ENCODE results near the gene EGFR. TPM values are rescaled to one million over a fixed set of nuclear protein-coding genes. Genes with fewer than 3 reads are reported as not detected.

EGFR gene
- total RNA-seq, 1 donor from 2014 or later, result 67.2 TPM

DNA sequence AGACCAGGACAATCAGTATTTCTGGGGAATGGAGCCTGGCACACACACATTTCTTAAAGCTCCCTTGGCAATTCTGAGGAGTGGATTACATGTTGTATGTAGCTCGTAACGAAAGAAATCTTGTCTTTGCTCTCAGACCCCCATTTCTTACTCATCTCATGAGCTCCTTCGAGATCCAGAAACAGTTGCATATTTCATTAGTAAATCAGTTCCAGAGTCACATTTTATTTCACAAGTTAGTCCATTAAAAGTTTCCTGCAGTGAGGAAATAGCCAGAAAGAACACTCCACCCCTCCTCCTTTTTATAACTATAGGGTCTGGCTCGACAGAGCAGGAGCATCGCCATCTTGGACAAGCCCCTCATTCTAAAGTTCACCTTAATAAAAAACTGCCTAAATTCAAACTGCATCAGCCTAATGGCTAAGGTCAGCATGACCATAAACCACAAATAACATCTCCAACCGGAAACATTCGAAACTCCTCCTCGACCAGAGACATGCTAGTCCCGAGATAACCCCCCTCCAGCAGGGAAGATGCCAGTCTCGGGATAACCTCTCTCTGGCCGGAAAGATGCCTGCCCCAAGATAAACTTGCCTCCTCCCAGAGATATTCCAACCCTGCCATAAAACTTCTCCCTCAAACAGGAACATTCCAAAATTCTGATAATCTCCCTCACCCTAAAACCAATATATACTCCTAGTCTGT, 7.4 kb downstream of the EGFR start:
- DNase-seq (ENCODE audit: low read depth), result no peak
- TF ChIP-seq, protein P1, sequence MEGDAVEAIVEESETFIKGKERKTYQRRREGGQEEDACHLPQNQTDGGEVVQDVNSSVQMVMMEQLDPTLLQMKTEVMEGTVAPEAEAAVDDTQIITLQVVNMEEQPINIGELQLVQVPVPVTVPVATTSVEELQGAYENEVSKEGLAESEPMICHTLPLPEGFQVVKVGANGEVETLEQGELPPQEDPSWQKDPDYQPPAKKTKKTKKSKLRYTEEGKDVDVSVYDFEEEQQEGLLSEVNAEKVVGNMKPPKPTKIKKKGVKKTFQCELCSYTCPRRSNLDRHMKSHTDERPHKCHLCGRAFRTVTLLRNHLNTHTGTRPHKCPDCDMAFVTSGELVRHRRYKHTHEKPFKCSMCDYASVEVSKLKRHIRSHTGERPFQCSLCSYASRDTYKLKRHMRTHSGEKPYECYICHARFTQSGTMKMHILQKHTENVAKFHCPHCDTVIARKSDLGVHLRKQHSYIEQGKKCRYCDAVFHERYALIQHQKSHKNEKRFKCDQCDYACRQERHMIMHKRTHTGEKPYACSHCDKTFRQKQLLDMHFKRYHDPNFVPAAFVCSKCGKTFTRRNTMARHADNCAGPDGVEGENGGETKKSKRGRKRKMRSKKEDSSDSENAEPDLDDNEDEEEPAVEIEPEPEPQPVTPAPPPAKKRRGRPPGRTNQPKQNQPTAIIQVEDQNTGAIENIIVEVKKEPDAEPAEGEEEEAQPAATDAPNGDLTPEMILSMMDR (IDR thresholded peaks at IDR 0.05; ENCODE audit: insufficient read depth, low read length, poor library complexity, severe bottlenecking), result no peak
- Histone ChIP-seq H3K4me3 (ENCODE audit: low read depth, low read length) (no peak overlapping the region), H3K36me3 (ENCODE audit: control insufficient read depth, insufficient read depth, low read length) (no peaks in the 10 kb centered on the region), H3K27me3 (ENCODE audit: control insufficient read depth, insufficient read depth, low read length) (no peaks in the 10 kb centered on the region)

- no peak for DNase-seq (ENCODE audit: low read depth)
- TF ChIP-seq, protein P1 (IDR thresholded peaks at IDR 0.05; ENCODE audit: insufficient read depth, low read length, poor library complexity, severe bottlenecking), result no peak
- no peaks in the 10 kb centered on the region for H3K27me3 ChIP-seq (ENCODE audit: control insufficient read depth, insufficient read depth, low read length)
- H3K36me3 ChIP-seq (ENCODE audit: control insufficient read depth, insufficient read depth, low read length), result no peaks in the 10 kb centered on the region
- H3K4me3 ChIP-seq (ENCODE audit: low read depth, low read length), result no peak overlapping the region
These were observed 8.2 kb downstream of the EGFR start for GRCh38 chr7:55026867-55027490.

DNA sequence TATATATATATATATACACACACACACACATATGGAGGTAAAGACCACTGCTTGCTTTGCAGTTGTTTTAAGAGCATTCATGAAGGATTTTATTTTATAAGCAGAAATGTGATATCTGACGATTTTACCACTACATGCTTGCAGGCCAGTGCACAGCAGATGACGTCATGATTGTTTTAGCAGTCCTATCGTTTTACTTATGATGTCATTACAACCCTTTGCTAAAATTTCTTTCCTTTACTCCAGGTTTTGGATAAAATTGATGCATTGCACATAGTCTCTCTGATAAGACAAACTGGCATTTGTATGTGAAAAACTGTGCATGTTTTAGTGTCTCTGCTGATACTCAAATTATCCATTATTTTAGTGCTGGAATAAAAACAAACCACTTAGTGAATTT, 9.2 kb downstream of the EGFR start:
- DNase-seq (ENCODE audit: low read depth), result no peak
- H3K27me3 ChIP-seq (ENCODE audit: control insufficient read depth, insufficient read depth, low read length), result no peaks in the 10 kb centered on the region
- H3K4me3 ChIP-seq (ENCODE audit: low read depth, low read length), result no peak overlapping the region
- H3K36me3 ChIP-seq (ENCODE audit: control insufficient read depth, insufficient read depth, low read length), result no peaks in the 10 kb centered on the region
- TF ChIP-seq, protein P1 (IDR thresholded peaks at IDR 0.05; ENCODE audit: insufficient read depth, low read length, poor library complexity, severe bottlenecking), result no peak

- Histone ChIP-seq H3K27me3 (ENCODE audit: control insufficient read depth, insufficient read depth, low read length) (no peaks in the 10 kb centered on the region), H3K4me3 (ENCODE audit: low read depth, low read length) (no peak overlapping the region), H3K36me3 (ENCODE audit: control insufficient read depth, insufficient read depth, low read length) (no peaks in the 10 kb centered on the region)
- DNase-seq (ENCODE audit: low read depth), result no peak
- TF ChIP-seq, protein P1 (IDR thresholded peaks at IDR 0.05; ENCODE audit: insufficient read depth, low read length, poor library complexity, severe bottlenecking), result no peak
These were observed 11.5 kb downstream of the EGFR start for GRCh38 chr7:55030314-55030713.

- Histone ChIP-seq H3K36me3 (ENCODE audit: control insufficient read depth, insufficient read depth, low read length) (no peaks in the 10 kb centered on the region), H3K4me3 (ENCODE audit: low read depth, low read length) (no peak overlapping the region), H3K27me3 (ENCODE audit: control insufficient read depth, insufficient read depth, low read length) (no peaks in the 10 kb centered on the region)
- DNase-seq (ENCODE audit: low read depth), result no peak
- TF ChIP-seq, protein P1 (IDR thresholded peaks at IDR 0.05; ENCODE audit: insufficient read depth, low read length, poor library complexity, severe bottlenecking), result no peak
These were observed 12.3 kb downstream of the EGFR start for GRCh38 chr7:55031075-55031474.
